ENCODE results near the gene IGSF23. TPM values are rescaled to one million over a fixed set of nuclear protein-coding genes. Genes with fewer than 3 reads are reported as not detected.

The IGSF23 gene
- total and polyA plus RNA-seq, 2 of the 4 experiments (the other 2 are of a cell fraction) = 0.27 TPM; not detected in 1

DNA sequence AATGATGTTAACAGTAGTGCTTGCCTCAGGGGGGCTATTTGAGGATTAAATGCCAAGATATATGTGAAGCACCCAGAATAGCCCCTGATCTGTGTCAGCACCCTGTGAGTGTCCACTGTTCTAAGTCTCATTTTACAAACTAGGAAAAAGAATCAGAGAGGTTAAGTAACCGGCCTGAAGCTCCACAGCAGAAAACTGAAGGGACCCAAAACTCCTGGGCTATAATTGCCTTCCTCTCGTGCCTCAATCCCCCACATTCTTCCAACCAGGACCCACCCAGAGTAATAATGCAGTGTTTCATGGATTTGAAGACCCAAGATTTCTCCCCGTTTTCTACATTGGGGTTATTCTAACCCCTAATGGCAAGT, 32.7 kb downstream of the IGSF23 start:
- BruUV-seq (replicated peaks) = TSS peak; percentile 41
- Histone ChIP-seq H2AK5ac (ENCODE audit: low read depth, low read length) (no peak overlapping the region; the same call in 1 of the 2 replicates), H3K4ac (ENCODE audit: low read depth, low read length) (no peak overlapping the region), H3K4me2 (ENCODE audit: low read depth, low read length) (peak overlapping the region; percentile 40; the same call in 1 of the 2 replicates), H2BK5ac (ENCODE audit: low read depth, low read length, poor library complexity, severe bottlenecking) (no peak overlapping the region), H3K9me3 (ENCODE audit: control insufficient read depth, insufficient read depth, low read length) (no peaks in the 10 kb centered on the region), H3K4me3 (ENCODE audit: insufficient read depth, low read depth, low read length) (no peak overlapping the region; the same call in 1 of the 2 replicates), H3K14ac (replicated peaks; ENCODE audit: low read depth, low read length) (no peak overlapping the region), H3K27me3 (ENCODE audit: control insufficient read depth, insufficient read depth, low read length) (no peaks in the 10 kb centered on the region), H2BK15ac (ENCODE audit: low read depth, low read length) (no peak overlapping the region), H3K4me1 (ENCODE audit: control insufficient read depth, insufficient read depth, low read length) (peaks cover 16% of the 10 kb centered on the region), H3K9me1 (ENCODE audit: insufficient read depth, low read length) (peaks cover 37% of the 10 kb centered on the region), H3K23ac (ENCODE audit: low read depth, low read length) (0 out of 2 replicates have a peak overlapping the region, but pooled peaks have one; percentile 2), H4K5ac (ENCODE audit: low read depth, low read length) (no peak overlapping the region), H2BK120ac (ENCODE audit: low read depth, low read length) (no peak overlapping the region), H4K20me1 (ENCODE audit: insufficient read depth, low read length) (peaks cover 54% of the 10 kb centered on the region), H3K79me1 (ENCODE audit: low read depth in 1 of 2, low read length in 2 of 2) (peaks cover 47 to 74% of the 10 kb centered on the region in 2 experiments), H3K56ac (ENCODE audit: extremely low read depth, insufficient read depth, low read length) (no peak overlapping the region), H3K9ac (ENCODE audit: low read depth, low read length) (no peak overlapping the region), H3K36me3 (ENCODE audit: control insufficient read depth, insufficient read depth, low read length) (peaks cover 39% of the 10 kb centered on the region), H3K18ac (ENCODE audit: low read depth, low read length) (no peak overlapping the region), H2AFZ (replicated peaks; ENCODE audit: low read length, poor library complexity) (no peak overlapping the region), H2BK20ac (ENCODE audit: low read depth, low read length) (no peak overlapping the region), H3K27ac (ENCODE audit: insufficient read depth, low read length) (no peak overlapping the region), H4K8ac (ENCODE audit: low read depth in 2 of 2, low read length in 2 of 2) (no peak overlapping the region), H2AK9ac (replicated peaks; ENCODE audit: low read depth, low read length, poor library complexity) (no peak overlapping the region), H4K91ac (ENCODE audit: insufficient read depth, low read depth, low read length) (no peak overlapping the region)
- TF ChIP-seq CEBPB (IDR thresholded peaks at IDR 0.05; ENCODE audit: low read depth, low read length) = no peak
- TF ChIP-seq BHLHE40 (IDR thresholded peaks at IDR 0.05; ENCODE audit: low read depth, low read length) = no peak
- TF ChIP-seq RCOR1 (IDR thresholded peaks at IDR 0.05; ENCODE audit: insufficient replicate concordance, low read length) = no peak
- no peak for TF ChIP-seq RAD21 (IDR thresholded peaks at IDR 0.05; ENCODE audit: low read length)
- TF ChIP-seq, protein P1, sequence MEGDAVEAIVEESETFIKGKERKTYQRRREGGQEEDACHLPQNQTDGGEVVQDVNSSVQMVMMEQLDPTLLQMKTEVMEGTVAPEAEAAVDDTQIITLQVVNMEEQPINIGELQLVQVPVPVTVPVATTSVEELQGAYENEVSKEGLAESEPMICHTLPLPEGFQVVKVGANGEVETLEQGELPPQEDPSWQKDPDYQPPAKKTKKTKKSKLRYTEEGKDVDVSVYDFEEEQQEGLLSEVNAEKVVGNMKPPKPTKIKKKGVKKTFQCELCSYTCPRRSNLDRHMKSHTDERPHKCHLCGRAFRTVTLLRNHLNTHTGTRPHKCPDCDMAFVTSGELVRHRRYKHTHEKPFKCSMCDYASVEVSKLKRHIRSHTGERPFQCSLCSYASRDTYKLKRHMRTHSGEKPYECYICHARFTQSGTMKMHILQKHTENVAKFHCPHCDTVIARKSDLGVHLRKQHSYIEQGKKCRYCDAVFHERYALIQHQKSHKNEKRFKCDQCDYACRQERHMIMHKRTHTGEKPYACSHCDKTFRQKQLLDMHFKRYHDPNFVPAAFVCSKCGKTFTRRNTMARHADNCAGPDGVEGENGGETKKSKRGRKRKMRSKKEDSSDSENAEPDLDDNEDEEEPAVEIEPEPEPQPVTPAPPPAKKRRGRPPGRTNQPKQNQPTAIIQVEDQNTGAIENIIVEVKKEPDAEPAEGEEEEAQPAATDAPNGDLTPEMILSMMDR (conservative IDR thresholded peaks at IDR 0.05; ENCODE audit: low read depth, low read length) = no peak
- TF ChIP-seq, protein P2, sequence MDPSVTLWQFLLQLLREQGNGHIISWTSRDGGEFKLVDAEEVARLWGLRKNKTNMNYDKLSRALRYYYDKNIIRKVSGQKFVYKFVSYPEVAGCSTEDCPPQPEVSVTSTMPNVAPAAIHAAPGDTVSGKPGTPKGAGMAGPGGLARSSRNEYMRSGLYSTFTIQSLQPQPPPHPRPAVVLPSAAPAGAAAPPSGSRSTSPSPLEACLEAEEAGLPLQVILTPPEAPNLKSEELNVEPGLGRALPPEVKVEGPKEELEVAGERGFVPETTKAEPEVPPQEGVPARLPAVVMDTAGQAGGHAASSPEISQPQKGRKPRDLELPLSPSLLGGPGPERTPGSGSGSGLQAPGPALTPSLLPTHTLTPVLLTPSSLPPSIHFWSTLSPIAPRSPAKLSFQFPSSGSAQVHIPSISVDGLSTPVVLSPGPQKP (IDR thresholded peaks at IDR 0.05; ENCODE audit: borderline replicate concordance, low read depth, low read length) = no peak
- no peak for TF ChIP-seq RFX5 (IDR thresholded peaks at IDR 0.05; ENCODE audit: low read depth, low read length)
- TF ChIP-seq, protein P3, sequence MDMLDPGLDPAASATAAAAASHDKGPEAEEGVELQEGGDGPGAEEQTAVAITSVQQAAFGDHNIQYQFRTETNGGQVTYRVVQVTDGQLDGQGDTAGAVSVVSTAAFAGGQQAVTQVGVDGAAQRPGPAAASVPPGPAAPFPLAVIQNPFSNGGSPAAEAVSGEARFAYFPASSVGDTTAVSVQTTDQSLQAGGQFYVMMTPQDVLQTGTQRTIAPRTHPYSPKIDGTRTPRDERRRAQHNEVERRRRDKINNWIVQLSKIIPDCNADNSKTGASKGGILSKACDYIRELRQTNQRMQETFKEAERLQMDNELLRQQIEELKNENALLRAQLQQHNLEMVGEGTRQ (IDR thresholded peaks at IDR 0.05; ENCODE audit: low read depth, low read length) = no peak
- TF ChIP-seq FOS (IDR thresholded peaks at IDR 0.05; ENCODE audit: low read depth, low read length) = no peak
- TF ChIP-seq SMC3 (IDR thresholded peaks at IDR 0.05; ENCODE audit: low read depth, low read length) = no peak
- no peak for TF ChIP-seq CHD1 (IDR thresholded peaks at IDR 0.05; ENCODE audit: low read depth, low read length)
- no peak for TF ChIP-seq MAFK (IDR thresholded peaks at IDR 0.05; ENCODE audit: low read depth, low read length)
- no peak for TF ChIP-seq NFE2L2 (IDR thresholded peaks at IDR 0.05; ENCODE audit: low read depth, low read length)
- no peak for TF ChIP-seq MAZ (IDR thresholded peaks at IDR 0.05; ENCODE audit: borderline replicate concordance, low read depth, low read length)
- no peak for TF ChIP-seq MXI1 (IDR thresholded peaks at IDR 0.05; ENCODE audit: borderline replicate concordance, low read depth, low read length)
- TF ChIP-seq POLR2A (IDR thresholded peaks at IDR 0.05; ENCODE audit: low read depth, low read length) = no peak
- no peak for DNase-seq
- WGBS, 2 experiments (ENCODE audit: extremely low coverage in 2 of 2, insufficient read length in 1 of 2) = 100% methylated on average over 1 of the region's 3 CpGs; no CpG with 5 or more reads in 1 of the 2 experiments
- ChIA-PET POLR2A (ENCODE audit: unreplicated experiment) (no interaction called here), CTCF (interaction anchor here (1.7 kb wide), 1 partner anchor 75 kb away, joined by 6 read pairs; no protein-coding TSS in a partner anchor)
- intact Hi-C loops (cut with micrococcal nuclease) = no loop called here
- dilution Hi-C loops (cut with HindIII; ENCODE audit: low sequenced_read_pairs, unreplicated experiment) = no loop called here
- no peak for ATAC-seq (ENCODE audit: low read depth)
- in situ Hi-C loops (cut with MboI; ENCODE audit: low sequenced_read_pairs) = no loop called here

Measured in IMR-90 (cell line).